A673 (cell line): ENCODE data around the gene THBD.

Experiments used
- EZH2 ChIP-seq: fragments of 200-600 bp; sonication (generic); IDR thresholded peaks from 2 replicates; pipeline ENCODE4 v1.6.1; 2017; ENCODE audit warnings: borderline replicate concordance, low read depth, mild to moderate bottlenecking, mixed read lengths, antibody characterized with exemption, low read length; ENCODE audit not compliant: poor library complexity, severe bottlenecking
- TF ChIP-seq, protein P1 (sequence below): fragments of 300-800, 200-600 bp; sonication (generic); conservative IDR thresholded peaks from 2 replicates; pipeline ENCODE4 v1.5.1; 2017; ENCODE audit warnings: low read depth, mild to moderate bottlenecking, antibody characterized with exemption, low read length, moderate library complexity, mixed read lengths

DNA sequence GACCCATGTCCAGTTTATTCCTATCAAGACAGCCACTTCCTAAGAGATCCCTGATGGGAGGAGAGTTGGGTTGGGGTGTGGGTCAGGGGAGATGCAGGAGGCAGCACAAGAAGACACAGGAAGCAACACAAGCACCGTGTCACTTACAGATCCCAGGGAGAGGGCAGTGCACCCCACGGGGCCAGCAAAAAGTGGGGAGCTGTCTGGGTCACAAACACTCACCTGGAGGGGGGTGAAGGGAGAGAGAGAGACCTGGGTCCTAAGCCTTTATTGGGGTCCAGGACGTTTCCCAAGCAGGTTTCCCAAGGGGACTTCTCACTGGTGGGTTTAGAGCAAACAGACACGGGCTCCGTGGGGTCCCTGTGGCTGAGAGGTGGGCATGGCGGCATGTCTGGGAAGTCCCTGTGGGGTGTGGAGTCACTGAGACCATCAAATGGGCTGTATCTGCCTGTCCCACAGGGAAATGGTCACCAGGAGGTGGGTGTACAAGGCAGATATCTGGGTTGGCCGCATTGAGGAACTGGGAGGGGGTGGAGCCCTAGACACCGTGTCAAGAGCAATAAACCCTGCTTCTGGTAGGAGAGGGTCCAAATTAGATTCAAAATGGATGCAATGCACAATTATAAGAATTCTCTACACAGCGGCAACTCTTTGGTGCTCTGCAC lies 38.2 kb upstream of the THBD start:
- no peak for TF ChIP-seq EZH2
- TF ChIP-seq, protein P1, sequence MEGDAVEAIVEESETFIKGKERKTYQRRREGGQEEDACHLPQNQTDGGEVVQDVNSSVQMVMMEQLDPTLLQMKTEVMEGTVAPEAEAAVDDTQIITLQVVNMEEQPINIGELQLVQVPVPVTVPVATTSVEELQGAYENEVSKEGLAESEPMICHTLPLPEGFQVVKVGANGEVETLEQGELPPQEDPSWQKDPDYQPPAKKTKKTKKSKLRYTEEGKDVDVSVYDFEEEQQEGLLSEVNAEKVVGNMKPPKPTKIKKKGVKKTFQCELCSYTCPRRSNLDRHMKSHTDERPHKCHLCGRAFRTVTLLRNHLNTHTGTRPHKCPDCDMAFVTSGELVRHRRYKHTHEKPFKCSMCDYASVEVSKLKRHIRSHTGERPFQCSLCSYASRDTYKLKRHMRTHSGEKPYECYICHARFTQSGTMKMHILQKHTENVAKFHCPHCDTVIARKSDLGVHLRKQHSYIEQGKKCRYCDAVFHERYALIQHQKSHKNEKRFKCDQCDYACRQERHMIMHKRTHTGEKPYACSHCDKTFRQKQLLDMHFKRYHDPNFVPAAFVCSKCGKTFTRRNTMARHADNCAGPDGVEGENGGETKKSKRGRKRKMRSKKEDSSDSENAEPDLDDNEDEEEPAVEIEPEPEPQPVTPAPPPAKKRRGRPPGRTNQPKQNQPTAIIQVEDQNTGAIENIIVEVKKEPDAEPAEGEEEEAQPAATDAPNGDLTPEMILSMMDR, result no peak
